ENCODE measurements around the gene CNTNAP3. TPM values are rescaled to one million over a fixed set of nuclear protein-coding genes. Genes with fewer than 3 reads are reported as not detected.
"Not testable (repeated sequence)": the region's sequence is repeated elsewhere in the genome, so short reads cannot be mapped to it uniquely, and the experiment has no call there.

The CNTNAP3 gene
- total and polyA plus RNA-seq, 2 of the 13 experiments (the other 11 are each of a cell fraction or from before 2014, with no cell fraction given): 0.84 to 4.8 TPM

DNA sequence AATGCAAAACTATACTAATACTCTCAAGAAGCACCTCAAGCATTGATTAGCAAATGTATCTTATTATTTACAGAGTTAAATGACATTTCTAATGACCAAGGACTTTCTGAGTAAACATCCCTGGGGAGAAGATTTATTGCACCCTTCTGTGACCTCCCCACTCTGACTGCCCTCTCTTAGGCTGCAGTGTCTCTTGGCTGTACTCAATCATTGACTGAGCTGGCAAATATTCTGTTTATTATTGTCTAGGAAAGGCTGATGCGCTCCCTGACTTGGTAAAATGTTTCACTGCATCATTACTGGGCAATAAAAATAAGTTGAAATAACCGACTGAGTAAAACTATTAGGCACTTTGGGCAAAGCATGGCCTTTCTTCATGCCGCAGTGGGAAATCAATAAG, 130.3 kb downstream of the CNTNAP3 start:
- CTCF ChIA-PET (ENCODE audit: low intra/inter-chr PET ratio, low total read pairs); H3K27me3 ChIP-seq (ENCODE audit: control insufficient read depth in 1 of 2, insufficient read depth in 2 of 2, low read length in 2 of 2); H2AFZ ChIP-seq (ENCODE audit: low read length); FAIRE-seq; H3K27ac ChIP-seq (ENCODE audit: extremely low read length, insufficient read depth, low read length); H3K79me2 ChIP-seq (ENCODE audit: insufficient read depth, low read length); H3K4me1 ChIP-seq (ENCODE audit: insufficient read depth, low read length); ATAC-seq; in situ Hi-C loops (cut with HindIII; ENCODE audit: extremely low pct_ligation_motif_present, low pct_unique_long_range_greater_than_20kb); H3K36me3 ChIP-seq (replicated peaks in 1 of 2; ENCODE audit: control insufficient read depth in 1 of 2, insufficient read depth in 2 of 2, low read length in 2 of 2); H3K9me3 ChIP-seq (ENCODE audit: low read length); H3K9ac ChIP-seq (ENCODE audit: insufficient read depth, low read depth, low read length); H3K4me3 ChIP-seq (replicated peaks in 1 of 3; ENCODE audit: insufficient read depth in 1 of 3, low read depth in 2 of 3, low read length in 3 of 3); H3K4me2 ChIP-seq (ENCODE audit: low read depth, low read length); H4K20me1 ChIP-seq (ENCODE audit: insufficient read depth, low read length); POLR2A ChIA-PET; intact Hi-C loops (cut with micrococcal nuclease; ENCODE audit: unreplicated experiment); BruUV-seq (replicated peaks); DNase-seq (ENCODE audit: low spot score): not testable (repeated sequence)
- WGBS (ENCODE audit: low lambda C conversion rate): no CpG with 5 or more reads among the region's 3 CpGs

DNA sequence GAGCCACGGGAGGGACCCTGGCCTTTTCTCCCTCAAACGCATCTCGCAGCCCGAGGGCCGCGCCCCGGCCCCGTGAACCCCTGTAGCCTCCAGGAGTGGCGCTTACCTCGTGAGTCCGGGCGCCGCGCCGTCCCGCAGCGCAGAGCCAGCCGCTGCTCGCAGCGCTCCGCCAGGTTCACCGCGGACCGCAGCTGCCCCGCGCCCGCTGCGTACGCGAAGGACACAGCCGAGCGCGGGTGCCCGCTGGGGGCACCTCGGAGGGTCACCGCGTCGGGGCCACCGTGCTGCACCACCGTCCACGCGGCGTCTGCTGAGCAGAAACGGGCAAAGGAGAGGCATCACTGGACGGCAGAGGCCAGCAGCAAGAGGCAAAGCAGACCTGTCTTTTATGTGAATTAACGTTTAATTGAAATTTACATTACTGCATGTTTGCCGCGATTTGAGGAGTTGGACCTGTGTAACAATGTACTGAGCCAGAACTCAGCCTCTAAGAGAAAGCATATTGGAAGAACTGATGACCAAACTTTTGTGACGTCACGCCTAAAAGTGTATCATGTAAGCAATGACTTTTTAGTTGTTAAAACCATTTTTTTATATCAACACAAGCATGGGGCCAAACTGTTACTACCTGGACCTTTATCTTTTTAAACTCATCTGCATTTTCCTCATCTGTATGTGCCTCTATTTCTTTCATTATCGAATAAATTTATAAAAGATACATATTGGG, 155.0 kb downstream of the CNTNAP3 start:
- not testable (repeated sequence) for FAIRE-seq; H3K4me1 ChIP-seq (ENCODE audit: insufficient read depth, low read length)

DNA sequence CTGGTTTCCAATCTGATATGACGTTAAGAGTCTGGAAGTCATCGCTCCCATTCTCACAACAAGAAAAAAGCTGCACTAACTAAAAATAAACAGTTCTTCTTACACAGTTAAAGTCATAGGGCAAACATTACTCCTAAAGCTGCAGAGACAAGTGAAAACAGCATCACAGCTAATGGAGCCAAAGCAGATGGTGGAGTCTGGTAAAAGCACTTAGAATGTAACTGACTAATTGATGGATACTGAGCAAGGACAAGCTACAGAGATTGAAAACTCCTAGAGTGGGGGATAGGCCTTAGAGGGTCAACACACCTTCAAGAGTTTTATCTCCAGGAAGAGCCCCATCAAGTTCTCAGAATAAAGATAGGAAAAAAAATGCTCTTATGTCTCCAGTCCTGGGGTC, 166.6 kb downstream of the CNTNAP3 start:
- DNase-seq (ENCODE audit: low spot score); in situ Hi-C loops (cut with HindIII; ENCODE audit: extremely low pct_ligation_motif_present, low pct_unique_long_range_greater_than_20kb); H3K9ac ChIP-seq (ENCODE audit: insufficient read depth, low read depth, low read length); CTCF ChIA-PET (ENCODE audit: low intra/inter-chr PET ratio, low total read pairs); FAIRE-seq; BruUV-seq (replicated peaks); POLR2A ChIA-PET; H3K4me2 ChIP-seq (ENCODE audit: low read depth, low read length); H3K36me3 ChIP-seq (replicated peaks in 1 of 2; ENCODE audit: control insufficient read depth in 1 of 2, insufficient read depth in 2 of 2, low read length in 2 of 2); H3K79me2 ChIP-seq (ENCODE audit: insufficient read depth, low read length); ATAC-seq; H3K4me3 ChIP-seq (replicated peaks in 1 of 3; ENCODE audit: insufficient read depth in 1 of 3, low read depth in 2 of 3, low read length in 3 of 3); H3K27ac ChIP-seq (ENCODE audit: extremely low read length, insufficient read depth, low read length); H3K27me3 ChIP-seq (ENCODE audit: control insufficient read depth in 1 of 2, insufficient read depth in 2 of 2, low read length in 2 of 2); intact Hi-C loops (cut with micrococcal nuclease; ENCODE audit: unreplicated experiment); H4K20me1 ChIP-seq (ENCODE audit: insufficient read depth, low read length); H2AFZ ChIP-seq (ENCODE audit: low read length); H3K9me3 ChIP-seq (ENCODE audit: low read length); H3K4me1 ChIP-seq (ENCODE audit: insufficient read depth, low read length): not testable (repeated sequence)
- WGBS (ENCODE audit: low lambda C conversion rate): 2% methylated on average over 2 of the region's 2 CpGs

More for the DNA sequence above, 155.0 kb downstream of the CNTNAP3 start:
- H3K9ac ChIP-seq (ENCODE audit: insufficient read depth, low read depth, low read length); H3K79me2 ChIP-seq (ENCODE audit: insufficient read depth, low read length); intact Hi-C loops (cut with micrococcal nuclease; ENCODE audit: unreplicated experiment); CTCF ChIA-PET (ENCODE audit: low intra/inter-chr PET ratio, low total read pairs); DNase-seq (ENCODE audit: low spot score); H3K27ac ChIP-seq (ENCODE audit: extremely low read length, insufficient read depth, low read length); H3K36me3 ChIP-seq (replicated peaks in 1 of 2; ENCODE audit: control insufficient read depth in 1 of 2, insufficient read depth in 2 of 2, low read length in 2 of 2); H2AFZ ChIP-seq (ENCODE audit: low read length); H3K9me3 ChIP-seq (ENCODE audit: low read length); ATAC-seq; BruUV-seq (replicated peaks); H3K4me2 ChIP-seq (ENCODE audit: low read depth, low read length); H3K4me3 ChIP-seq (replicated peaks in 1 of 3; ENCODE audit: insufficient read depth in 1 of 3, low read depth in 2 of 3, low read length in 3 of 3); H3K27me3 ChIP-seq (ENCODE audit: control insufficient read depth in 1 of 2, insufficient read depth in 2 of 2, low read length in 2 of 2); POLR2A ChIA-PET; in situ Hi-C loops (cut with HindIII; ENCODE audit: extremely low pct_ligation_motif_present, low pct_unique_long_range_greater_than_20kb); H4K20me1 ChIP-seq (ENCODE audit: insufficient read depth, low read length); TF ChIP-seq CREB1 (CRISPR knock-in tag; IDR thresholded peaks at IDR 0.05): not testable (repeated sequence)
- WGBS (ENCODE audit: low lambda C conversion rate): 70% methylated on average over 42 of the region's 51 CpGs
- TF ChIP-seq CREB1 (IDR thresholded peaks at IDR 0.05): peak; percentile 93

DNA sequence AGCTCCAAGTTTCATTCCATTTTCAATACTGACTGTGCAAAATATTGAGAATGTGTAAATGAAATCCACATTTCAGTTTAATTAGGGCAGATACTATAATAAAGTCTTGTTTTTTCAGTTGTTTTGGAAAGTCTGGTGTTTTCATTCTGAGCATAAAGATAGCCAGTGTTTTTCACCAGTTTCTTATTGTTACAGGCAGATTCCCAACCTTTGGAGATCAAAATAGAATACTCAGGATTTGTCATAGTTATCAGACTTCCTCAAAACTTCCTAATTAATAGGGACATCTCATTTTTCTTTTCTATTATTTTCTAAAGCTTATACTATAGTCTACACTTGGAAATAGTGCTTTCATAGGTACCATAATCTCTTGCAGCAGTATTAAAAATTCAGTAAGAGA, 176.2 kb downstream of the CNTNAP3 start:
- H3K4me2 ChIP-seq (ENCODE audit: low read depth, low read length); DNase-seq (ENCODE audit: low spot score); CTCF ChIA-PET (ENCODE audit: low intra/inter-chr PET ratio, low total read pairs); H3K9me3 ChIP-seq (ENCODE audit: low read length); H4K20me1 ChIP-seq (ENCODE audit: insufficient read depth, low read length); H3K27me3 ChIP-seq (ENCODE audit: control insufficient read depth in 1 of 2, insufficient read depth in 2 of 2, low read length in 2 of 2); H3K4me3 ChIP-seq (replicated peaks in 1 of 3; ENCODE audit: insufficient read depth in 1 of 3, low read depth in 2 of 3, low read length in 3 of 3); intact Hi-C loops (cut with micrococcal nuclease; ENCODE audit: unreplicated experiment); H3K4me1 ChIP-seq (ENCODE audit: insufficient read depth, low read length); FAIRE-seq; H2AFZ ChIP-seq (ENCODE audit: low read length); BruUV-seq (replicated peaks); ATAC-seq; H3K27ac ChIP-seq (ENCODE audit: extremely low read length, insufficient read depth, low read length); H3K36me3 ChIP-seq (replicated peaks in 1 of 2; ENCODE audit: control insufficient read depth in 1 of 2, insufficient read depth in 2 of 2, low read length in 2 of 2); H3K79me2 ChIP-seq (ENCODE audit: insufficient read depth, low read length); POLR2A ChIA-PET; in situ Hi-C loops (cut with HindIII; ENCODE audit: extremely low pct_ligation_motif_present, low pct_unique_long_range_greater_than_20kb); H3K9ac ChIP-seq (ENCODE audit: insufficient read depth, low read depth, low read length): not testable (repeated sequence)
